ENCODE results near the gene DNAJC25. TPM values are rescaled to one million over a fixed set of nuclear protein-coding genes. Genes with fewer than 3 reads are reported as not detected.

Gene DNAJC25
- total and polyA plus RNA-seq, 2 of the 8 experiments (the other 6 are each of a cell fraction or from before 2014, with no cell fraction given), result 2.7 to 6.2 TPM

GRCh38 chr9:111588846-111589245 is 42.3 kb upstream of the DNAJC25 start:
- Histone ChIP-seq H4K91ac (replicated peaks; ENCODE audit: insufficient read length, low read length) (no peak overlapping the region), H3K14ac (ENCODE audit: insufficient read length) (no peak overlapping the region), H3K79me1 (ENCODE audit: low read depth, low read length) (no peaks in the 10 kb centered on the region), H3K4ac (replicated peaks; ENCODE audit: insufficient read length, low read depth, low read length) (no peak overlapping the region), H3K56ac (replicated peaks; ENCODE audit: insufficient read length, low read depth, low read length) (no peak overlapping the region), H3K4me2 (ENCODE audit: insufficient read depth in 1 of 2, low read depth in 2 of 2, low read length in 2 of 2) (no peak overlapping the region), H2AFZ (ENCODE audit: low read length) (no peak overlapping the region), H2BK120ac (replicated peaks; ENCODE audit: low read depth, low read length) (no peak overlapping the region), H4K20me1 (replicated peaks in 1 of 2; ENCODE audit: control insufficient read depth in 1 of 2, insufficient read depth in 2 of 2, low read length in 2 of 2) (no peaks in the 10 kb centered on the region), H2BK20ac (ENCODE audit: low read length) (no peak overlapping the region), H3K18ac (ENCODE audit: extremely low read depth, low read length) (no peak overlapping the region), H3K27me3 (replicated peaks in 1 of 4; ENCODE audit: control insufficient read depth in 3 of 4, extremely low read depth in 1 of 4, insufficient read depth in 3 of 4, low read length in 3 of 4) (no peaks in the 10 kb centered on the region), H3K27ac (ENCODE audit: low read depth, low read length) (no peak overlapping the region), H4K5ac (ENCODE audit: insufficient read length, low read depth, low read length) (no peak overlapping the region), H3K23ac (ENCODE audit: insufficient read length) (no peak overlapping the region), H3K23me2 (ENCODE audit: low read depth, low read length) (peaks cover 2% of the 10 kb centered on the region; the same call in 1 of the 2 replicates), H3K9ac (replicated peaks in 1 of 4; ENCODE audit: extremely low read depth in 1 of 4, low read depth in 3 of 4, low read length in 3 of 4) (no peak overlapping the region), H3K4me1 (replicated peaks in 1 of 4; ENCODE audit: control insufficient read depth in 3 of 4, insufficient read depth in 4 of 4, low read length in 3 of 4) (no peaks in the 10 kb centered on the region), H3K4me3 (ENCODE audit: extremely low read depth in 1 of 4, insufficient read depth in 2 of 4, low read depth in 3 of 4, low read length in 4 of 4) (no peak overlapping the region), H3K79me2 (ENCODE audit: control insufficient read depth in 1 of 2, insufficient read depth in 2 of 2, low read length in 2 of 2) (no peaks in the 10 kb centered on the region), H2BK12ac (ENCODE audit: low read depth, low read length) (no peak overlapping the region), H2BK15ac (ENCODE audit: low read length) (no peak overlapping the region), H4K8ac (ENCODE audit: extremely low read depth, insufficient read depth, low read length) (no peak overlapping the region), H3K36me3 (ENCODE audit: control insufficient read depth in 2 of 4, insufficient read depth in 4 of 4, low read length in 3 of 4) (peaks cover 0 to 17% (median 4%) of the 10 kb centered on the region in 4 experiments; a peak in 7 of 8 replicates), H3K9me3 (ENCODE audit: insufficient read depth in 2 of 2, low read depth in 1 of 2, low read length in 1 of 2) (no peaks in the 10 kb centered on the region), H2AK5ac (ENCODE audit: low read depth, low read length) (no peak overlapping the region), H2BK5ac (ENCODE audit: low read depth, low read length) (no peak overlapping the region)
- FAIRE-seq (no peak), DNase-seq (ENCODE audit: low read depth in 1 of 2, low spot score in 2 of 2) (no peak)
- ChIA-PET CTCF (ENCODE audit: partially characterized antibody) (interaction anchor here (1.2 kb wide), 1 partner anchor 19 kb away, joined by 3 read pairs; no protein-coding TSS in a partner anchor), POLR2A (ENCODE audit: partially characterized antibody) (interaction anchor here (1.1 to 1.2 kb wide), 2 partner anchors 8 to 33 kb away, joined by 3 to 5 read pairs; no protein-coding TSS in a partner anchor)
- 89% methylated on average over 5 of the region's 5 CpGs; no CpG with 5 or more reads in 1 of the 2 experiments for WGBS, 2 experiments (ENCODE audit: extremely low coverage in 1 of 2, insufficient coverage in 1 of 2, insufficient read length in 1 of 2, insufficient replicate concordance in 2 of 2, low coverage in 1 of 2, low lambda C conversion rate in 2 of 2, missing lambda C conversion rate in 1 of 2)
- TF ChIP-seq RXRA (IDR thresholded peaks at IDR 0.05; ENCODE audit: insufficient read depth, low read depth, low read length) (no peak), NRF1 (IDR thresholded peaks at IDR 0.05; ENCODE audit: low read depth, low read length) (no peak), RAD21 (IDR thresholded peaks at IDR 0.05 in 1 of 2, conservative IDR thresholded peaks at IDR 0.05 in 1 of 2; ENCODE audit: low read depth in 2 of 2, low read length in 2 of 2) (no peak), POLR2AphosphoS5 (IDR thresholded peaks at IDR 0.05; ENCODE audit: low read depth, low read length) (no peak), RFX5 (IDR thresholded peaks at IDR 0.05; ENCODE audit: borderline replicate concordance, low read depth, low read length) (no peak), BACH1 (IDR thresholded peaks at IDR 0.05; ENCODE audit: low read length) (no peak), EP300 (IDR thresholded peaks at IDR 0.05; ENCODE audit: borderline replicate concordance in 1 of 2, low read depth in 2 of 2, low read length in 2 of 2) (no peak), MAFK (IDR thresholded peaks at IDR 0.05; ENCODE audit: low read depth, low read length) (no peak), RNF2 (IDR thresholded peaks at IDR 0.05; ENCODE audit: borderline replicate concordance, low read depth, low read length, missing control alignments, poor library complexity, severe bottlenecking) (no peak)
- TF ChIP-seq, protein P1, sequence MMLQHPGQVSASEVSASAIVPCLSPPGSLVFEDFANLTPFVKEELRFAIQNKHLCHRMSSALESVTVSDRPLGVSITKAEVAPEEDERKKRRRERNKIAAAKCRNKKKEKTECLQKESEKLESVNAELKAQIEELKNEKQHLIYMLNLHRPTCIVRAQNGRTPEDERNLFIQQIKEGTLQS (IDR thresholded peaks at IDR 0.05; ENCODE audit: insufficient read depth, low read depth, low read length), result no peak
